HepG2 (cell line): ENCODE results near the gene RPL36. TPM values are rescaled to one million over a fixed set of nuclear protein-coding genes. Genes with fewer than 3 reads are reported as not detected.

ENCODE experiments used
- ARNT ChIP-seq: fragments of 450-650 bp; IDR thresholded peaks from 2 replicates; pipeline ENCODE4 v1.6.1; 2017
- BORCS8-MEF2B ChIP-seq: sonication (generic); formaldehyde crosslinking; IDR thresholded peaks from 2 replicates; pipeline ENCODE4 v1.8.0; 2022; ENCODE audit warnings: mild to moderate bottlenecking, missing genetic modification reagents
- E2F5 ChIP-seq: sonication (generic); formaldehyde crosslinking; conservative IDR thresholded peaks from 2 replicates; pipeline ENCODE4 v1.4.0; 2020; ENCODE audit warnings: missing genetic modification reagents
- HDAC2 ChIP-seq: sonication (generic); formaldehyde crosslinking; IDR thresholded peaks from 2 replicates; pipeline ENCODE4 v1.4.0; 2020; ENCODE audit warnings: missing genetic modification reagents
- HMG20A ChIP-seq: IDR thresholded peaks from 2 replicates; pipeline ENCODE4 v1.6.1; 2016; ENCODE audit warnings: borderline replicate concordance
- KMT2A ChIP-seq: sonication (generic); formaldehyde crosslinking; IDR thresholded peaks from 2 replicates; pipeline ENCODE4 v1.4.0; 2020; ENCODE audit warnings: missing genetic modification reagents
- MAFG ChIP-seq: sonication (generic); formaldehyde crosslinking; IDR thresholded peaks from 2 replicates; pipeline ENCODE4 v1.5.1; 2020; ENCODE audit warnings: mild to moderate bottlenecking, missing genetic modification reagents
- NONO ChIP-seq, 2 experiments: fragments of 450-650 bp in 1 of 2; sonication (generic) in 1 of 2; formaldehyde crosslinking in 1 of 2; IDR thresholded peaks in 1 of 2; conservative IDR thresholded peaks in 1 of 2; 2 replicates each; pipeline versions ENCODE4 v1.6.1 to v1.8.0; 2017 to 2022; ENCODE audit warnings: mild to moderate bottlenecking in 1 of 2, missing genetic modification reagents in 1 of 2, moderate library complexity in 1 of 2
- POLR2AphosphoS5 ChIP-seq: IDR thresholded peaks from 2 replicates; pipeline ENCODE4 v1.6.1; 2012; ENCODE audit warnings: low read depth, low read length
- PRPF4 ChIP-seq: fragments of 200-400 bp; formaldehyde crosslinking; IDR thresholded peaks from 2 replicates; pipeline ENCODE4 v1.6.1; 2016; ENCODE audit warnings: low read length, low read depth; ENCODE audit not compliant: poor library complexity, severe bottlenecking
- RXRA ChIP-seq: sonication (generic); formaldehyde crosslinking; IDR thresholded peaks from 2 replicates; pipeline ENCODE4 v1.5.1; 2020; ENCODE audit warnings: missing genetic modification reagents
- SKI ChIP-seq: fragments of 450-650 bp; IDR thresholded peaks from one replicate; pipeline ENCODE4 v1.6.1; 2018; ENCODE audit warnings: mild to moderate bottlenecking; ENCODE audit not compliant: partially characterized antibody
- SP4 ChIP-seq: sonication (generic); formaldehyde crosslinking; IDR thresholded peaks from 2 replicates; pipeline ENCODE4 v1.8.1; 2023; ENCODE audit warnings: mild to moderate bottlenecking, missing genetic modification reagents
- SRSF4 ChIP-seq: fragments of 200-400 bp; formaldehyde crosslinking; IDR thresholded peaks from one replicate; pipeline ENCODE4 v1.6.1; 2018; ENCODE audit warnings: mild to moderate bottlenecking, low read depth, low read length, moderate library complexity; ENCODE audit not compliant: poor library complexity, severe bottlenecking
- SRY ChIP-seq: sonication (generic); formaldehyde crosslinking; IDR thresholded peaks from 2 replicates; pipeline ENCODE4 v1.8.0; 2022; ENCODE audit warnings: mild to moderate bottlenecking, missing genetic modification reagents
- SUZ12 ChIP-seq: fragments of 150-350 bp; IDR thresholded peaks from 2 replicates; pipeline ENCODE4 v1.6.1; 2014; ENCODE audit warnings: low read depth, low read length
- TBL1XR1 ChIP-seq: fragments of 150-350 bp; IDR thresholded peaks from 2 replicates; pipeline ENCODE4 v1.6.1; 2014; ENCODE audit warnings: borderline replicate concordance, low read length; ENCODE audit not compliant: partially characterized antibody
- ZFP36L2 ChIP-seq: sonication (generic); formaldehyde crosslinking; IDR thresholded peaks from 2 replicates; pipeline ENCODE4 v1.4.0; 2020; ENCODE audit warnings: missing genetic modification reagents
- ZKSCAN5 ChIP-seq: sonication (generic); formaldehyde crosslinking; IDR thresholded peaks from 2 replicates; pipeline ENCODE4 v1.5.1; 2020; ENCODE audit warnings: mild to moderate bottlenecking, missing genetic modification reagents
- ZMAT3 ChIP-seq: sonication (generic); formaldehyde crosslinking; conservative IDR thresholded peaks from 2 replicates; pipeline ENCODE4 v1.7.0; 2021; ENCODE audit warnings: missing genetic modification reagents
- ZNF24 ChIP-seq: fragments of 450-650 bp; IDR thresholded peaks from 2 replicates; pipeline ENCODE4 v1.6.1; 2017; ENCODE audit warnings: antibody characterized with exemption, mild to moderate bottlenecking
- ZNF282 ChIP-seq: fragments of 450-650 bp; IDR thresholded peaks from 2 replicates; pipeline ENCODE4 v1.6.1; 2018; ENCODE audit not compliant: partially characterized antibody
- ZNF343 ChIP-seq: sonication (generic); formaldehyde crosslinking; IDR thresholded peaks from 2 replicates; pipeline ENCODE4 v1.4.0; 2020; ENCODE audit warnings: mild to moderate bottlenecking, missing genetic modification reagents
- ZNF768 ChIP-seq: sonication (generic); formaldehyde crosslinking; IDR thresholded peaks from 2 replicates; pipeline ENCODE4 v1.4.0; 2020; ENCODE audit warnings: missing genetic modification reagents
- ZNF788 ChIP-seq: sonication (generic); formaldehyde crosslinking; IDR thresholded peaks from 2 replicates; pipeline ENCODE4 v1.5.0; 2020; ENCODE audit warnings: mild to moderate bottlenecking, missing genetic modification reagents, borderline replicate concordance
- ZSCAN31 ChIP-seq: sonication (generic); formaldehyde crosslinking; IDR thresholded peaks from 2 replicates; pipeline ENCODE4 v1.5.0; 2020; ENCODE audit warnings: low read depth, mild to moderate bottlenecking, missing genetic modification reagents
- polyA plus RNA-seq, 8 experiments: library from polyadenylated mRNA; depleted of rRNA in 3 of 8; stranded (reverse) in 7 of 8; unstranded in 1 of 8; fragments of >200 nt; fragmentation: Illumina TruSeq in 4 of 8; extraction: Trizol in 4 of 8; gene quantifications; 2 replicates each; pipeline versions ENCODE4 v1.2.1 to v1.2.3, GENCODE V29; 2011 to 2016; ENCODE audit warnings: low read depth in 4 of 8, missing spikeins in 1 of 8, mixed read lengths in 1 of 8; ENCODE audit not compliant: insufficient read depth in 1 of 8
- total RNA-seq, 5 experiments: library from RNA; depleted of rRNA; stranded (reverse); fragments of >200 nt; fragmentation: Illumina TruSeq; extraction: Trizol; gene quantifications; 2 replicates each; pipeline ENCODE4 v1.2.3, GENCODE V29; 2016; ENCODE audit warnings: low read depth in 1 of 5
- TF ChIP-seq, protein P1 (sequence below): sonication (generic); formaldehyde crosslinking; IDR thresholded peaks from 2 replicates; pipeline ENCODE4 v1.8.1; 2023; ENCODE audit warnings: mild to moderate bottlenecking, inconsistent platforms, moderate library complexity, missing genetic modification reagents, borderline replicate concordance
- TF ChIP-seq, protein P2 (sequence below): sonication (generic); formaldehyde crosslinking; IDR thresholded peaks from 2 replicates; pipeline ENCODE4 v1.4.0; 2020; ENCODE audit warnings: mild to moderate bottlenecking, missing genetic modification reagents

RPL36 gene
- total and polyA plus RNA-seq, 2 of the 13 experiments (the other 11 are each of a cell fraction or from before 2014, with no cell fraction given), result 706 to 740 TPM

DNA sequence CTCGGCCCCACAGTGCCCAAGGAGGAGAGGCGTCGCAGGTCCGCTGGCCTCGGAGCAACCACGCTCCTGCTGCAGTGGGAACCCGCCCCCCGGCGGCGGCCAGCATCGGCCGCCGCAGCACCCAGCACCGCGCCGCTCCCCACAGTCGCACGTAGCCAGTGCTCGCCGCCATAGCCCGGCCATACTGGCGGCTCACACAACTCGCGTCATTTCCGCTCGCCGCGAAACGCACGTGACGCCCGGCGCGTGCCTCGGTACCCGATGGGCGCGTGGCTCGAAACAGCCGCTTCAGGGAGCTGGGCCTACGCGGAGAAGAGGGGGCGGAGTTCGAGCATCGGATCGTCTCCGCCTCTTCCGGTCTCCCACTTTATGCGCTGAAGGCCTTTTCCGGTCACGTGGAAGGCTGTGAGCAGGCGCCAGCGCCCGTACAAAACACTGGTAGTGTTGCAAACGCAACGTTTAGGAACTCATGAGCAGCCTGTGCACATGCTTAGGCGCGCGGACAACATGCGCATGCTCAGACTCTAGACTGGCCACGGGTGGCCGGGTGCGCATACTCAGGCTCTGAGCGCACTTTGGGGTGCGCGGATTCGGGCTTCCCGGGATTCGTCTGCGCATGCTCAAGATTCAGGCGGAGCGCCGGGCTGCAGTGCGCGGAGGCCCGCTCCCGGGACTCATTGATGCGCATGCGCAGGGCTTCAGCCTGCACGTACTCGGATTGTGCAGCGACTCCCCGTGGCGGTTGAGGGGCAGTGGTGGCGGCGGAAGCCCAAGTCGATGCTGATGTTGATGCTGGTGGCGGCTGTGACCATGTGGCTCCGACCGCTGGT lies 30.1 kb downstream of the RPL36 start, which contains the start of the genes CATSPERD and LONP1 (continued):
- TF ChIP-seq, protein P1, sequence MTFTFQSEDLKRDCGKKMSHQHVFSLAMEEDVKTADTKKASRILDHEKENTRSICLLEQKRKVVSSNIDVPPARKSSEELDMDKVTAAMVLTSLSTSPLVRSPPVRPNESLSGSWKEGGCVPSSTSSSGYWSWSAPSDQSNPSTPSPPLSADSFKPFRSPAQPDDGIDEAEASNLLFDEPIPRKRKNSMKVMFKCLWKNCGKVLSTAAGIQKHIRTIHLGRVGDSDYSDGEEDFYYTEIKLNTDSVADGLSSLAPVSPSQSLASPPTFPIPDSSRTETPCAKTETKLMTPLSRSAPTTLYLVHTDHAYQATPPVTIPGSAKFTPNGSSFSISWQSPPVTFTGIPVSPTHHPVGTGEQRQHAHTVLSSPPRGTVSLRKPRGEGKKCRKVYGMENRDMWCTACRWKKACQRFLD (CRISPR knock-in tag), result no peak
- peak; percentile 75; the same call in 1 of the 2 replicates for TF ChIP-seq ZNF343 (CRISPR knock-in tag)
- 0 out of 2 replicates have a peak, but pooled peaks have one; percentile 47 for TF ChIP-seq KMT2A (CRISPR knock-in tag)
- peak; percentile 82; the same call in 1 of the 2 replicates for TF ChIP-seq ZNF788 (CRISPR knock-in tag)
- TF ChIP-seq ZKSCAN5 (CRISPR knock-in tag), result 0 out of 2 replicates have a peak, but pooled peaks have one; percentile 42
- no peak for TF ChIP-seq NONO (IDR thresholded peaks at IDR 0.05)
- peak; percentile 97 for TF ChIP-seq NONO (CRISPR knock-in tag; conservative IDR thresholded peaks at IDR 0.05)
- no peak; the same call in 1 of the 2 replicates for TF ChIP-seq HMG20A (CRISPR knock-in tag)
- no peak for TF ChIP-seq SRSF4
- no peak for TF ChIP-seq ZNF24
- TF ChIP-seq ZFP36L2 (CRISPR knock-in tag), result no peak
- TF ChIP-seq, protein P2, sequence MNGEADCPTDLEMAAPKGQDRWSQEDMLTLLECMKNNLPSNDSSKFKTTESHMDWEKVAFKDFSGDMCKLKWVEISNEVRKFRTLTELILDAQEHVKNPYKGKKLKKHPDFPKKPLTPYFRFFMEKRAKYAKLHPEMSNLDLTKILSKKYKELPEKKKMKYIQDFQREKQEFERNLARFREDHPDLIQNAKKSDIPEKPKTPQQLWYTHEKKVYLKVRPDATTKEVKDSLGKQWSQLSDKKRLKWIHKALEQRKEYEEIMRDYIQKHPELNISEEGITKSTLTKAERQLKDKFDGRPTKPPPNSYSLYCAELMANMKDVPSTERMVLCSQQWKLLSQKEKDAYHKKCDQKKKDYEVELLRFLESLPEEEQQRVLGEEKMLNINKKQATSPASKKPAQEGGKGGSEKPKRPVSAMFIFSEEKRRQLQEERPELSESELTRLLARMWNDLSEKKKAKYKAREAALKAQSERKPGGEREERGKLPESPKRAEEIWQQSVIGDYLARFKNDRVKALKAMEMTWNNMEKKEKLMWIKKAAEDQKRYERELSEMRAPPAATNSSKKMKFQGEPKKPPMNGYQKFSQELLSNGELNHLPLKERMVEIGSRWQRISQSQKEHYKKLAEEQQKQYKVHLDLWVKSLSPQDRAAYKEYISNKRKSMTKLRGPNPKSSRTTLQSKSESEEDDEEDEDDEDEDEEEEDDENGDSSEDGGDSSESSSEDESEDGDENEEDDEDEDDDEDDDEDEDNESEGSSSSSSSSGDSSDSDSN (CRISPR knock-in tag), result peak; percentile 70
- TF ChIP-seq ZNF768, result peak; percentile 82
- no peak for TF ChIP-seq MAFG (CRISPR knock-in tag)
- no peak for TF ChIP-seq ARNT
- peak; percentile 92 for TF ChIP-seq POLR2AphosphoS5
- peak; percentile 71; the same call in 1 of the 2 replicates for TF ChIP-seq ZSCAN31 (CRISPR knock-in tag)
- no peak for TF ChIP-seq SUZ12
- peak; percentile 83 for TF ChIP-seq HDAC2 (CRISPR knock-in tag)
- peak; percentile 92 for TF ChIP-seq SP4 (CRISPR knock-in tag)
- TF ChIP-seq SRY (CRISPR knock-in tag), result peak; percentile 88
- TF ChIP-seq E2F5 (CRISPR knock-in tag), result peak; percentile 85
- no peak for TF ChIP-seq ZNF282
- peak; percentile 98 for TF ChIP-seq ZMAT3 (CRISPR knock-in tag)
- no peak for TF ChIP-seq SKI
- TF ChIP-seq RXRA (CRISPR knock-in tag), result peak; percentile 80
- no peak for TF ChIP-seq TBL1XR1
- peak; percentile 42; the same call in 1 of the 2 replicates for TF ChIP-seq BORCS8-MEF2B (CRISPR knock-in tag)
- TF ChIP-seq PRPF4, result no peak
